HG03103 (cell line): ENCODE results near the gene SLMAP.
A peak's percentile ranks its signal among the peaks of the same experiment; 100 is the strongest.

Experiments
- ATAC-seq: cut with Tn5 transposase; IDR thresholded peaks from one replicate; pipeline ENCODE4 v1.9.1; 2021; ENCODE audit warnings: low read depth; ENCODE audit not compliant: unreplicated experiment

Gene SLMAP

GRCh38 chr3:57746156-57747010 is 9.7 kb upstream of the SLMAP start:
- no peak for ATAC-seq

DNA sequence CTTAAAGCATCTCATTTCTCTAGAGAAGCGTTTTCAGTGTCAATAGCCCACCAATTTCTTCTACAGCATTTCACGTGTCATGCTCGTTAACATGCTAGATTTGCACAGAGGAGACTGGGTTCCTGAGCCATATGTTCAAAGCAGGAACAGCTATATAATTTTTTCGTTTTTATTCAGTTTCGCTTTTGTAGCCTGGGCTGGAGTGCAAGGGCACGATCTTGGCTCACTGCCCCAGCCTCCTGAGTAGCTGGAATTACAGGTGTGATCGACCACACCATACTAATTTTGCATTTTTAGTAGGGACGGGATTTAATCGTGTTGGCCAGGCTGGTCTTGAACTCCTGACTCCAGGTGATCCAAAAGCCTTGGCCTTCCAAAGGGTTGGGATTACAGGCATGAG is 6.6 kb upstream of the SLMAP start:
- no peak for ATAC-seq

DNA sequence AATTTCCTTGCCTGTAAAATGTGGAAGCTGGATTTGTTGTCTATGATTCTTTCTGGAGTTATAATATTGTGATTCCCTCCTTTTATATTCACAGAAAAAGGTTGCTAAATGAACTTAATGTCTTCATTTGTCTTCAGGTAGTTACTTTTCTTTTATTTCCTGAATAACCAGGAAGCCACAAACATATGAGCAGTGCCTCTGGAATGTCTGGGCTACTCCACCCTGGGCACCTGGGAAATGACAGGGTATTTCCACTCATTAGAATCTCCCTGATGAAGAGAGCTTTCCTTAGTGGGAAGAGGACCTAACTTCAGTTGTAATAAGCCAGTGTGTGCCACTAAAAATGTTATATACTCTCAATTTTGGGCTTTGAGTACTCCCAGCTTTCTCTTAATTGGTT is 3.8 kb upstream of the SLMAP start:
- ATAC-seq: no peak

- ATAC-seq: no peak
These were observed 3.1 kb upstream of the SLMAP start for GRCh38 chr3:57753016-57753415.

GRCh38 chr3:57755368-57755675 is 787 bp upstream of the SLMAP start:
- no peak for ATAC-seq

- peak; percentile 20 for ATAC-seq
These were observed 656 bp downstream of the SLMAP start for GRCh38 chr3:57756528-57757401.

GRCh38 chr3:57757642-57758297 is 1.7 kb downstream of the SLMAP start:
- ATAC-seq: no peak

GRCh38 chr3:57758686-57759085 is 2.6 kb downstream of the SLMAP start:
- ATAC-seq: no peak

DNA sequence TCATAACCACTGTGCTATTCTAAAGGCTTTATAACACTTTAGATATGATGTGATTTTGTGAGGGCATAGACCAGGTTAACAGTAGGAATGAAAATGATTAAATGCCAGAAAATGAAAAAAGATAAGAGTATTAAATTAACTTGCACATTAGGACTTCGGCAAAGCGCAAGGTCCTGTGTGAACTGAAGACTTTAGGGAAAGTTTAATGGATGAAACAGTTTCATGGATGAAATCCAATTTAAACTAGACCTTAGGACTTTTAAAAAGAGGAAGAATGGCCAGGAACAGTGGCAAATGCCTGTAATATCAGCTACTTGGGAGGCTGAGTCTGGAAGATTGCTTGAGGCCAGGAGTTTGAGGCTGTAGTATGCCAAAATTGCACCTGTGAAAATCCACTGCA is 8.7 kb downstream of the SLMAP start:
- ATAC-seq: no peak

- no peak for ATAC-seq
These were observed 12.5 kb downstream of the SLMAP start for GRCh38 chr3:57768595-57768994.

- no peak for ATAC-seq
These were observed 14.1 kb downstream of the SLMAP start for GRCh38 chr3:57770009-57770827.

DNA sequence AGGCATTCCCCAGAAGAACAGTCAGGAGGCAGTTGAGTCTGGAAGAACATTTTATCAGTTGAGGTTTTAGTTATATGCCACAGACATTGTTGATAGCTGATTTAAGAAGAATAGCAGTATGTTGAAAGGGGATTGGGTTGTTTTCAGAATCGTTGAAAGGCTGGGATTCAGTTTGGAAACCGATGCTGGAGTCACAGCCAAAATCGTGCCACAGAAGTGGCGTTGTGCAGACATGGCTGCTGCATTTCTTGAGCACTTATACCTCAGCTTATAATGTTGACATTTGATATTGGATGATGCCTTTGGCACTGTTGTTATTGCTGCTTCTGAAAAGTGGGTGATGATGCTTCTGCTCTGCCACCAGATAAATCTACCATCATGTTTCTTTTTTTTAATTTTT is 16.1 kb downstream of the SLMAP start:
- no peak for ATAC-seq

- ATAC-seq: no peak
These were observed 21.7 kb downstream of the SLMAP start for GRCh38 chr3:57777774-57778173.

DNA sequence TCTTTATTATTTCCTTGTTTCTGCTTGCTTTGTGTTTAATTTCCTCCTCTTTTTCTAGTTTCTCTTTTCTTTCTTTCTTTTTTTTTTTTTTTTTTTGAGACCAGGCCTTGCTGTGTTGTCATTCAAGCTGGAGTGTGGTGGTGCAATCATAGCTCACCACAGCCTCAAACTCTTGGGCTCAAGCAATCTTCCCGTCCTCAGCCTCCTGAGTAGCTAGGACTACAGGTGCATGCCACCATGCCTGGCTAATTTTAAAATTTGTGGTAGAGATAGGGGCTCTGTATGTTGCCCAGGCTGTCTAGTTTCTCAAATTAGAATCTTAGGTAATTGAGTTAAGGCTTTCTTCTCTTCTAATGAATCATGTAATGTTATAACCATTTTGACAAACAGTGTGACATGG is 22.4 kb downstream of the SLMAP start:
- ATAC-seq: no peak

DNA sequence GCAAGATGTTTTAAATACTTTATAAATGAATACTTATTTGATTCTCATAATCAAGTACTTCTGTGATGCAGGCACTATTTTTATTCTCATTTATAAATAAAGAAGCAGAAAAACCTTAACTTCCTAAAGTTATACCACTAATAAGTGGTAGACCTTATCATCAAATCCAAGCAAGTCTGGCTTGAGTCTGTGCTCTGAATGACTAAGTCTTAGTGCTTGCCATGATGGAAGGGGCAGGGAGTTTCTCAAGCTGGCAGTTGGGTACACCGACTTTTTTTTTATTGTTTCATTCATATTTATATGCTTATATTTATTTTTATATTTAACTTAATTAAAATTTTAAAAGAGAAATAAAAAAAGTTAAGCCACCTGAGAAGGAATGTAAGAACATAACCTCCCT is 23.6 kb downstream of the SLMAP start:
- ATAC-seq: no peak

DNA sequence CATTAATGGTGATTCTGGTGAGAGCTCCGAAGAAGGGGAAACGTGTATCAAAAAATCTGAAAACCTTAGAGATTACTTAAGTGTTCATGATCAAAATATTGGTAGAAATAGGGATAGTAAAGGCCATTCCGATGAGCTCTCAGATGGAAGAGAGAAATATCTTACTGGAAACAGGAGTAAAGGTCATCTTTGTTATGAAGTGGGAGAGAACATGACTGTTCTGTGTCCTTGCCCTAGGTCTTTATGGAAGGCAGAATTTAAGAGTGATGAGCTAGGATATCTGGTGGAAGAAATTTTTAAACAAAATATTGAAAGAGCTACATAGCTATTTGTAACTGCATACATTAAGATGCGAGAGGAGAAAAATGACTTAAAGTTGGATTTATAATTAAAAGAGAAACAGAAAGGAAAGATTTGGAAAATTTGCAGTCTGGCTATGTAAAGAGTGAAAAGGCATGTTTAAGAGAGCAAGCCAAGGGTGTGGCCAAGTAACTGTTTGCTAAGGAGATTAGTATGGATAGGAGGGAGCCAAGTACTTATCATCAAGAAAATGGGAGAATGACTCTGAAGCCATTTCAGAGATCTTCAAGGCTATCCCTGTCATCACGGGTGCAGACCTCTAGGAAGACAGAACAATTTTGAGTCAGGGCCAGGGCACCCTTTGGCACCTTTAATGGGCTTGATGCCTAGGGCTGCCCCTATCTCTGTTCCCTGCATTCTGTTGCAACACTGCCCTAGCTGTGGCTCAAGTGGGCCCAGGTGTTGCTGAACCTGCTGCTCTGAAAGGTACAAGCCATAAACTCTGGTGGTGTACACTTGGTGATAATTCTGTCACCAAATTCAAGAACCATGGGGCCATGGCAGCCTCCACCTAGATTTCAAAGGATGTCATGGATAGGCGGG is 27.3 kb downstream of the SLMAP start:
- ATAC-seq: no peak

DNA sequence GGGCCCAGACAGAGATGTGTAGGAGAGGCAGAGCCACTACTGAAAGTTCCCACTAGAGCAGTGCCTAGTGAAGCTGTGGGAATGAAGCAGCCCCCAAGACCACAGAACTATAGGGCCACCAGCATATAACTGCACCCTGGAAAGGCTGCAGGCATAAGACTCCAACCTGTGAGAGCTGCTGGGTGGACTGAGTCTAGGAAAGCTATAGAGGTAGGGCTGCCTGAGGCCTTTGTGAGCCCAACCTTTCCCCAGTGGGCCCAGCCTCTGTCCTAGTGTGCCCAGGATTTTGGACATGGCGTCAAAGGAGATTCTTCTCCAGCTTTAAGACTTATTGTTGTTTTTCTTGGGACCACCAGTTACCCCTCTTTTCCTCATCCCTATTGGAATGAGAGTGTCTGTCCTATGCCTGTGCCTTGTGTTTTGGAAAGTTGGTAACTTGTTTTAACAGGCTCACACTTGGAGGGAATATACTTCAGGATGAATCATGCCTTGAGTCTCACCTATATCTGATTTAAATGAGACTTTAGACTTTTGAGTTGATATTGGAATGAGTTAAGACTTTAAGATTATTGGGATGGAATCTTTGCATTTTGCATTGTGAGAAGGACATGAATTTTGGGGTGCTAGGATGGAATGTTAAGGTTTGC is 28.1 kb downstream of the SLMAP start:
- ATAC-seq: no peak

DNA sequence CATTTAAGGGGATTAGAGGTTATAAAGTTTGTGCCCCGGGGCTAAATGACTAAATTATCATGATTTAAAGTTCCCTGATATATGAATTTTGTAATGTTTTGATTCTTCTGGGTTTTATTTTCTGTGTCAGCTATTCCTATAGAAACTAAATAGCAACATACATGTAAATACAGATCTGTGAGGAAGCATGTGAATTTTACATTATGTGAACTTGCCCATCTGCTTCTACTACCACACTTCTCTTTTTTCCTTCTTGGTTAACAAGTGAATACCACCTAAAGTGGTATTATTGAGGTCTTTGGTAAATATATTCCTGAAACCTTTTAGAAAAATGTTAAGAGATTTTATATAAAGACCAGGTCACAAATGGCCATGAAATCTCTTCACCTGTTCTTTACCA is 29.3 kb downstream of the SLMAP start:
- ATAC-seq: no peak
